Stimulated activated naive CD8-positive, alpha-beta T cell treated with anti-CD3 and anti-CD28 coated beads, Interleukin-15, Interleukin-2, amounts not matched to agents 100 U/mL and 50 U/mL, for 24 hours (primary cell): ENCODE measurements around the gene CEMIP.
"Not testable (repeated sequence)": the region's sequence is repeated elsewhere in the genome, so short reads cannot be mapped to it uniquely, and the experiment has no call there.

Experiments
- ATAC-seq: fragments of 150-1000 bp; cut with Tn5 transposase; one replicate; pipeline ENCODE4 v1.10.0; 2021
- DNase-seq: peaks from one replicate; pipeline ENCODE4 v3.0.0; 2021

Gene CEMIP

GRCh38 chr15:80953001-80953952 is 174.1 kb downstream of the CEMIP start:
- ATAC-seq (no peak), DNase-seq (no peak)

- ATAC-seq, result no peak
- no peak for DNase-seq
Observed at GRCh38 chr15:80953953-80954778, 175.0 kb downstream of the CEMIP start.

DNA sequence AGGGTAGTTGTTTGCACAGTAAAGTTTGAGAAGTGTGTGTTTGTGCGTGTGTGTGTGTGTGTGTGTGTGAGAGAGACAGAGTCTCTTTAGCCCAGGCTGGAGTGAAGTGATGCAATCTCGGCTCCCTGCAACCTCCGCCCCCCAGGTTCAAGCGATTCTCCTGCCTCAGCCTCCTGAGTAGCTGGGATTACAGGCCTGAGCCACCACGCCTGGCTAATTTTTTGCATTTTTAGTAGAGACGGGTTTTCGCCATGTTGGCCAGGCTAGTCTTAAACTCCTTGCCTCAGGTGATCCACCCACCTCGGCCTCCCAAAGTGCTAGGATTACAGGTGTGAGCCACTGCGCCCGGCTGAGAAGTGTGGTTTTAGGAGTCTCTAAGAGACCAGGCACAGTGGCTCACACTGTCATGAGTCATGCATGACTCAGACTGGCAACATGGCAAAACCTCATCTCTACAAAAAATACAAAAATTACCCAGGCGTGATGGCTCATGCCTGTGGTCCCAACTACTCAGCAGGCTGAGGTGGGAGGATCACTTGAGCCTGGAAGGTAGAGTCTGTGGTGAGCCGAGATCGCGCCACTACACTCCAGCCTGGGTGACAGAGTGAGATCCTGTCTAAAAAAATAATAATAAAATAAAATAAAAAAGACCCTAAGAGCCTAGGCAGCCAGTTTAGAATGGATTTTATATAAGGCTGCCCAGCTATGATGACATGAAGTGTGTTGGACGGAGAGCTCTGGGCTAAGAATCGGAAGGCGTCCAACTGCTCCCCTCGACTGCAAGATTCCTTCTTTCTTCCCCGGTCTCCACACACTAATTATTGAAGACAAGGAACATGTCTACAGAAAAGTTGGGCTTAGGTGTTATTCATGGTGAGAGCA is 176.6 kb downstream of the CEMIP start:
- ATAC-seq, result peak; percentile 99
- peak; percentile 65 for DNase-seq

- DNase-seq (no peak), ATAC-seq (no peak)
Observed at GRCh38 chr15:80957556-80957955, 178.4 kb downstream of the CEMIP start.

DNA sequence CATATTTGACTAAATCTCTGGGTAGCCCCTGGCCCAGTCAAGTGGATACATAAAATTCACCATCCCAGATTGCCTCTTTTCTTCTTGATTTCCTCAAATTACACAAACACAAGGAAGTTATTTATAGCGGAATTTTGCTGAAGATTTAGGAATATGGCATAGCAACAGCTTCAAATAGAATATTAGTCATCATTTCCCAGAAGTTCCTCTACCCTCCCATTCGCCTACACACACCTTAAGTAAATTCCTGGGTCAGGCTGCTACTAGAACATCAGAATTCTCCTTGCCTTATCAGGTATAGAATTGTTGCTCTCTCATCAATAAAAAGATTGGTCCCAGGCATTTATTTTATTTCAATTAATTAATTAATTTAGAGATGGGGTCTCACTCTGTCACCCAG is 178.8 kb downstream of the CEMIP start:
- ATAC-seq (no peak), DNase-seq (no peak)

DNA sequence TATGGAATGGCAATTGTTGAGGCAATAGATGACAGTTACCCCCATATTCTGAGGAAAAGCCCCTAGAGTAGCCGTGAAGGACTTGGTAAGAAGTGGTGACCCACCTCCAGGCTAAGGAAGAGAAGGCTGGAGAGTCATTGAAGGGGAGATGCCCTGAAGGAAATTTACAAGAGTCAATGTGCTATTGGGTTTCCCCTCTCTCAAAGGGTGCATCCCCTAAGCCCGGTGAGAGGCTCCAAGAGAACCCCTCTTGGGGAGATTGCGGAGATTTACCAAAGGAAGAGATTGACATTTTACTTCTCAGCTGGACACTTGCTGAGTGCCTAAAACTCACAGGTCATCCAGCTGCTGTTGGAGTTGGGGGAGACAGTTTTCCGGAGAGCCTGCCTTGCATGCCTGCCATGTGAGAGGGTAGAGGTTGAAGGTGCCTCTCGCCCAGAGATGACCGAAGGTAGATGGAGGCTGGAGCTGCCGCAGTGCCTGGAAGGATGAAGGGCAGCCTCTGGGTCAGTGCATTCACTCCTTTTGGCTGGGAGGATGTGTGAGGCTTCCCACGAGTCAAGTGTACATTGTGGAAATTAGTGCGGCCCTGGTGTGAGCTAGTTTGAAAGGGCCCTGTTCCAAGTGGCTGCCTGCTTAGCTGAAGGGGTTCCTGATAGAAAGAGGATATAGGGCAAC is 179.8 kb downstream of the CEMIP start:
- ATAC-seq, result no peak
- DNase-seq, result no peak

DNA sequence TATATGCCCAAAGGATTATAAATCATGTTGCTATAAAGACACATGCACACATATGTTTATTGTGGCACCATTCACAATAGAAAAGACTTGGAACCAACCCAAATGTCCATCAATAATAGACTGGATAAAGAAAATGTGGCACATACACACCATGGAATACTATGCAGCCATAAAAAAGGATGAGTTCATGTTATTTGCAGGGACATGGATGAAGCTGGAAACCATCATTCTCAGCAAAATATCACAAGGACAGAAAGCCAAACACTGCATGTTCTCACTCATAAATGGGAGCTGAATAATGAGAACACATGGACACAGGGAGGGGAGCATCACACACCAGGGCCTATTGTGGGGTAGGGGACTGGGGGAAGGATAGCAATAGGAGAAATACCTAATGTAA is 186.3 kb downstream of the CEMIP start:
- not testable (repeated sequence) for ATAC-seq, DNase-seq

- no peak for ATAC-seq
Observed at GRCh38 chr15:80966431-80967197, 187.4 kb downstream of the CEMIP start.

DNA sequence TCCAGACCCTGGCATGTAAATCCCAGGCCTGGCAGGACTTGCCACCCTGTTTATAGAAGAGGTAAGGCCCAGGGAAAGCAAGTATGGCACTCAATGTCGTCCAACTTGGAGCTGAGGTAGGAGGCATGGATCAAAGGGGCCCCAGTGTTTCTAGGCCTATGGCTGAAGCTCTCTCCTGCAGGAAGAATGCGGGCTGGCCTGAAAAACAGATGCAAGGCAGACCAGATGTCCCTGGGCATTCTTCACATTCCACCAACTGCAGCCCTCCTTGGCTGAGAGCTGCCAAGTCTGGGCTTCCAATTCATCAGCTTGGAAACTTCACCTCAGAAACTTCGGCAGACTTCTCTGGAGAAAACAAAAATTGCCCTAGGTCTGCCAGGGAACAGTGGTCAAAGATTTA is 188.3 kb downstream of the CEMIP start:
- ATAC-seq (no peak), DNase-seq (no peak)

More at GRCh38 chr15:80966431-80967197, 187.4 kb downstream of the CEMIP start:
- DNase-seq, result no peak

DNA sequence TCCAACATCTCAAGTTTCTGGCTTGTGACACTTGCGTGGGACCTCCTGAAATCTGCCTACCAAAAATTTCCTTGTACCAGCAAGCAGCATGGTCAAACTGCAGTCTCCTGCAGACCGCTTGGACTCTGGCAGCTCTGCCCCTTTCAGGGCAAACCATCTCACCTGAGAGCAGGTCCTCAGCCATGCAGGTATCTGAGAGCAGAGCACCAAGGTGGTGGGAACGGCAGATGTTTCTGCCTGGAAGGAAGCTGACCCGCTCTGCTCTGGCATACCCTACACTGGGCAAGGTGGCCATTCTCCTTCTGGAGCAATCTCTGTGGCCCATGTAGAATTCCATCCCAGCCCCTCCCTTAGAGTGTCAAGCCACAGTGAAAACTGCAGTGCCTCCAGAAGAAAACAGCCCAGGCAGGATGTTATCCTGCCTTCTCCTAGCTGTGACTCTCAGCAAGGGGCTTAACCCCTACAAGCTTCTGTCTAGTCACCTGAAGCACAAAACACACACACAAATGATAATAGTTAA is 188.9 kb downstream of the CEMIP start:
- no peak for DNase-seq
- ATAC-seq, result no peak

DNA sequence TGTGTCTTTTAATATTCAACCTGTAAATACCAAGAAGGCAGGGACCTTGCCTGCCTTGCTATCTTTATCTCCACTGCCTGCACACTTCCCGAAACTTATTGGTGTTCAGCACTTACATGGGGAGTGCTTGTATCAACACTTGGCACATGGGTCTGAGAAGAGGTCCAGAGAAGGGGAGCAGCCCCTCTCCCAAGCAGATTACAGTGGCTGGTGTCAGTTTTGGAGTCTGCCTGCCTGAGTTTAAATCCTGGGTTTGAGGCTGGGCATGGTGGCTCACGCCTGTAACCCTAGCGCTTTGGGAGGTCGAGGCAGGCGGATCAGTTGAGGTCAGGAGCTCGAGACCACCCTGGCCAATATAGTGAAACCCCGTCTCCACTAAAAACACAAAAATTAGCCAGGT is 190.1 kb downstream of the CEMIP start:
- DNase-seq (no peak), ATAC-seq (no peak)

DNA sequence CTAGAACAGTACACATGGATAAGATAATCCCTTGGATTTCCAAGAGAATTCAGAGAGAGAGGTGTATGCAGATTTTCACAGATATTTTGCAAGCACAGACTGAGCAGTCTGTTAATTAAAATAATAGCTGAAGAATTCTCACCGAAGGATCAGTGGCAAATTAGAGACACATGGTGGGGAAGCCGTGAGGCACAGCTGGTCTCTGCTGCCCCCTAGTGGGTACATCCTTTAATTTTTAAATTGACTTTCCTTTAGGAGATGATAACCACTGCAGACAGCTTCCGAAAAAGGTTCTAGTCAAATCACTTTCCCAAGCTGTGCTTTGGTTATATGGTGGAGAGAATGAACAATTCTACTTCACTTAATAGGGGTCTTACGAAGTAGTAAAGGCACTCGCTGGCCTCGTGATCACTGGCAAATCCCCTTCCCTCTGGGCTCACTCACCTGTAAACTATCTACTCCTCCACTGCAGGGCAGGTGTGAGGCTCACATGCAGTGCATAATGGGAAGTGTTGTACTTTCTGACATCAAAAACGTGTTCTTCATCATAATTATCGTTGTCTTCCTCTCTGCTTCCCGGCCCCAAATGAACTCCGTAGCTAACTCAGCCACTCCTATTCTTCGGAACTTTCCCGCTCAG is 191.0 kb downstream of the CEMIP start:
- ATAC-seq, result peak; percentile 52

GRCh38 chr15:80970658-80971057 is 191.5 kb downstream of the CEMIP start:
- ATAC-seq (no peak), DNase-seq (no peak)

More for the DNA sequence above, 191.0 kb downstream of the CEMIP start:
- peak; percentile 70 for DNase-seq

DNA sequence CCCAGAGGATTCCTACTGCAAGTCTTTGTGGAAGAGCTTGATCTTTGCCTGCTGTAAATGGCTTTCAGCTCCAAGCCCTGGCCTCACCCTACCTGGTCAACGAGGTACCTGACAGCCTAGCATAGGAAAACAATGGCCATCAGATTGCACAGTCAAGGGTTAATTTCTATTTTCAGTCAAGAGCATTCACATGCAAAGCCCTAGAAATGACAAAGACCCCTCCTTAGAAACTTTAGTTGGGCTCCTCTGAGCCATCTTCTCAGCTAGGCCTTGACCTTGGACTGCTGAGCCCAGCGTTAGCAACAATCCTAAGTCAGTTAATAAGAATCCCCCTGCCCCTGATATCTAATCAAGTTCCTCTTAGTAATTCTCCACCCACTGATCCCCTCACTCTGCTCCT is 192.0 kb downstream of the CEMIP start:
- ATAC-seq (no peak), DNase-seq (no peak)

- DNase-seq (no peak), ATAC-seq (no peak)
Observed at GRCh38 chr15:80972276-80972675, 193.1 kb downstream of the CEMIP start.

DNA sequence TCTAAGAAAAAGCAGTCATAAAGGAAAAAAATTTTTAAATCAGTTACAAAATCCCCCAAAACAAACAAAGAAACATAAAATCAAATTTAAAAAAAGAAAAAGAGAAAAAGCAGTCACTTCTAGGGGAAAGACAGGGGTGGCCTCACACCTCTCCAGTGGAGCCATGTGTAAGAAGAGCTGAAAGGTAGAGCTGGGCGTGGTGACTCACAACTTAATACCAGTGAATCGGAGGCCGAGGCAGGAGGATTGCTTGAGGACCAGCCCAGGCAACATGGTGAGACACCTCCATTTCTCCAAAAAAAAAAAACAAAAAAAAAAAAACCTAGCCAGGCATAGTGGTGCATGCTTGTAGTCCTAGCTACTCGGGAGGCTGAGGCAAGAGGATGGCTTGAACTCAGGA is 195.7 kb downstream of the CEMIP start:
- ATAC-seq, result peak; percentile 44
- peak; percentile 15 for DNase-seq

GRCh38 chr15:80976851-80977250 is 197.7 kb downstream of the CEMIP start:
- ATAC-seq, result no peak
- no peak for DNase-seq

DNA sequence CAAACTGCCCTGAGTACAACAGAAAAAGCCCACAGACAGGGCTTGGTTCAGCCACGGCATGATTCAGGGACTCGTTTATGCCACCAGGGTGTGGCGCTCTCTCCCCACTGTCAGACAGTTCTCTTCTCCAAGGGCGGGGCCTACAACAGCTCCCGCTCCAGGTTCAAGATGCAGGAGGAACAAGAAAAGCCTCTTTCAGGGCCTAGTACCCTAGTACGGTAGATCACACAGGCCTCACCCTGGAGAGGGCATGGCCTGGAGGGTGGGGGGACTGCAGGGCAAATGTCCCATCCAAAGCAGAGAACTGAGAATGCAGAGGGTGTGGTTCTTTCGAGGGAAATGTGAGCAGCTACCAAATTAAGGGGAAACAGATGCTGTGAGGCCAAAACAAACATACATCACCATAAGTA is 198.5 kb downstream of the CEMIP start:
- ATAC-seq (peak; percentile 70), DNase-seq (peak; percentile 40)

GRCh38 chr15:80978685-80979329 is 199.6 kb downstream of the CEMIP start:
- ATAC-seq, result no peak
- no peak for DNase-seq
